AG20443 (cell line): ENCODE results near the gene HERPUD1.

Source experiments
- DNase-seq: peaks from one replicate; pipeline ENCODE4 v3.0.0; 2012; ENCODE audit warnings: low spot score, mixed read lengths

Gene HERPUD1

GRCh38 chr16:56936491-56936890, 4.5 kb downstream of the HERPUD1 start:
- no peak for DNase-seq

DNA sequence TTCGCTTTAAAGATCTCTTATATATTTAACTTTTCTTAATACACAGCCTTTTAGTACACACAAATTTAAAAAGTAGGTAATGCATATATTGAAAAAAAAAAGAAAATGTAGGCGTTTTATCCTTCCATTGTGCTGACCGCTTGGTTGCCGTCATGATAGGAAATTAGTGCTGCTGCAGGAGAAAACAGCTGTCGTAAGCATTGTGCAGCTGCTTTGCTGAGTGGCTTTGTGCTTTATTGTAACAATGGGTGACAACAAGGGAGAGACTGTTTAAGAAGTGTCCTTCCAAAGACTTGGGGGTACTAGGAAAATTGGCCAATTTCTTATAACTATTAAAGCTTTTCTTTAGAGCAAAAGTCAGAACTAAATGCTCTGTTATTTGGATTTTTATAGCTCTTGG, 5.0 kb downstream of the HERPUD1 start:
- no peak for DNase-seq

GRCh38 chr16:56938664-56939513, 6.9 kb downstream of the HERPUD1 start:
- no peak for DNase-seq

DNA sequence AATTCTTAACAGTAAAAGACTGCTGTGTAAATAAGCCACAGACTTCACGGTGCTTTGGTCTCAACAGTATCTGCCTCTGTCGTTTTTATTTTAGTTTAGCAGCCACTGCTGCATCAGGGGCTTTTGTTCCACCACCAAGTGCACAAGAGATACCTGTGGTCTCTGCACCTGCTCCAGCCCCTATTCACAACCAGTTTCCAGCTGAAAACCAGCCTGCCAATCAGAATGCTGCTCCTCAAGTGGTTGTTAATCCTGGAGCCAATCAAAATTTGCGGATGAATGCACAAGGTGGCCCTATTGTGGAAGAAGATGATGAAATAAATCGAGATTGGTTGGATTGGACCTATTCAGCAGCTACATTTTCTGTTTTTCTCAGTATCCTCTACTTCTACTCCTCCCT, 7.9 kb downstream of the HERPUD1 start:
- DNase-seq, result no peak

DNA sequence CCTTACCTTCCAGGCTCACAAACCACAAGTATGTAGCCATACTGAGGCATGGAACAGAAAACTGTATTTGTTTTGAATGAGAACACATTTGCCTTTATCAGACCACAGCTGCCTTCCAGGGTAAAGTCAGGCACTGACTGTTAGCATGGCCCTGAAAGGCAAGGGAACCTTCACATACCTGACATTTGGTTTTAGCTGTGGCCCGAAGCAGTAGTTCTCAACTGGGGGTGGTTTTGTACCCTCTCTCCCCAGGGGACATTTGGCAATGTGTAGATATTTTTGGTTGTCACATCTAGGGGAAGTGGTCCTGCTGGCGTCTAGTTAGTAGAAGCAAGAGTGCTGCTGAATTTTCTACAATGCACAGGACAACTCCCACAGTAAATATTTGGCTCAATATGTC, 9.2 kb downstream of the HERPUD1 start:
- DNase-seq, result no peak

- no peak for DNase-seq
Observed at GRCh38 chr16:56941856-56942331, 10.0 kb downstream of the HERPUD1 start.

DNA sequence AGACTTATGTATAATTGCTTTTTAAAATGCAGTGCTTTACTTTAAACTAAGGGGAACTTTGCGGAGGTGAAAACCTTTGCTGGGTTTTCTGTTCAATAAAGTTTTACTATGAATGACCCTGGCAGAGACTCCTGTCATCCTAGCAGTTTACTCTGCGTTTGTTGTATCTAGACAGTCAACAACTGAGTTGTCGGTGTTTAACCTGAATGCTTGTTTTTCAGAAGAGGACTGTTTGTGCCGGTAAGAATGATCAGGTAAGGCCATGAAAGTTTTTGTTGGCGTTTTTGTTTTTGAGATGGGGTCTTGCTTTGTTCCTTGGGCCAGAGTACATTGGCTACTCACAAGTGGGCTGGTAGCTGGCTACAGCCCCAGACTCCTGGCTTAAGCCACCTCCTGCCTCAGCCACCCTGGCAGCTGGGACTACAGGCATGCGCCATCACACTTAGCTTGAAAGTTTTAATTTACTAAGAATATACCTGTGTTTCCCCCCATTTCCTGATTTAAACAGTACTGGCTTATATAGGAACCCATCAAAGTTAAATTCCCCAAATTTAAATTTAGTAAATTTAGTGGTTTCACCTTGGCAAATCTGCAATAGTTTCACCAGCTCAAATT, 11.9 kb downstream of the HERPUD1 start:
- DNase-seq, result no peak

DNA sequence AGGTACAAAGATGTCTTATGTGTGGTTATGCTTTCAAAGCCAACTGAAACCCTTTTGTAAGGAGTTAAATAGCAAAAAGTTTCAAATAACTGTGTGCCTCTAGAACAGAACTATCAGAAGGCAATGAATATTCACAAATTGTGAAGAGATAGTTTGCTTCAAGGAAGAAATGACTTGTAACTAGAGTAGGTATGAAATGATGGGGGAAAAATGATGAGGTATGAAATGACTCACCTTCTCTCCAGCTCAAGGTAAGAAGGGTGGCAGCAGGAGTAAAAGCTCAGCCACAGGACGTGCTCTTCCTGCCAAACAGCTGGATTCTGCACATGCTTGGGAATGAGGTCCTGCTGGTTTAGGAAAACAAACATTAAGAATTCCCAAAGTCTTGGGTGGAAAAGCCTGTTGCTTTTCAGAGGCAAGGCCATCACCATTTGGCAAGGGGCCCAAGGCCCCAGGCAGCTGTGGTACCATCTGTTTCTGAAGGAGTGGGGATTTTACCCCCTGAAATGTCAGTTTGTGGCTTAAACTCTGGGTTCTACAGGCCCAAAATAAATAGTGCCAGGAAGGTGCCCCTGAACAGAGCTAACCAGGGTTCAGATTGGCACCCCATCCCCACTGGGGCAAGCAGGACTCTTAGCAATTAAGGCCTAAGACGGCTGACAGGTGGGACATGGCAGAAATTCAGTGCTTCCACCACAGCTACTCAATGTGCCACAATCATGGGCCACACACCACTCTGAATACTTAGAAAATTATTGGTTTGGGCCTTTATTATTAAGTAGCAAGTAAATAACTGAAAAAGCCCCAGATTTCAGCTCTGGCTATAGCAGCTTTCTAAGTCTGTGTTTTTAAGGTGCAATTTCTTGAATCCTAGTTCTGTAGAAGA, 13.3 kb downstream of the HERPUD1 start:
- no peak for DNase-seq

- no peak for DNase-seq
Observed at GRCh38 chr16:56945847-56946527, 14.0 kb downstream of the HERPUD1 start.

DNA sequence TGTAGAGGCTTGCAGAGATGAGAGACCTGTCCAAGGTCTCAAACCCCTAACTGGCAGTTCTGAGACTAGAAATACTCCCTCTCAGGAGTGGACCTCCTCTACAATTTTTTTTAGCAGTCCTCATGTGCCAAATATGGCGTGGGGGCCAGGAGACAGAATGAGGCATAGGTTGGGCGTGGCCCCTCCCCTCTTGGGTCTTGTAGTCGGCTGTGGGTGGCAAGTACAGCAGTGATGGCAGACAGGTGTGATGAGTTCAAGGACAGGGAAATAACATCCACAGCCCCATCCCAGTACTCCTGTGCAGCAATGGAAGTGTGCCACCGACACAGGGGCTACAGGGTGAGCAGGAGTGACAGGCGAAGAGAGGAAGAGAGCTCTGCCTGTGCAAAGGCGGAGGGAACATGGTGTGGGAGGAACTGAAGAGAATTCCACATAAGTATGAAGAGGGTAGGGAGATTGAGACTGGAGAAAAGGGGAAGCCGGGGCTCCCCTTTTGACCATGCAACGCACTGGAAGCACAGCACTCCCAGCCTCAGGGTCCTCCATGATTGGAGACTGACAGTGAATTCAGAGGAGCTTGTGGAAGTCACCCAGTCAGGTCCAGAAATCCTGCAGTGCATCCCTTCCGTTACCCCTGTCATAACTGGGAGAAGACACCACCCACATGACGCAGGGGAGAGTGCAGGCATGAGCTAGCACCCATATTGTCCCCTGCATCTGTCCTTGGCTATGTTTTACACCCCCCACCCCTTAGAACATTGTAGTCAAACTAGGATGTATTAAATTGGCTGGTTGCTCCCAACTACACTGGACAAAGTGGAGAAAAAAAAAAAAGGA, 15.0 kb downstream of the HERPUD1 start:
- no peak for DNase-seq

DNA sequence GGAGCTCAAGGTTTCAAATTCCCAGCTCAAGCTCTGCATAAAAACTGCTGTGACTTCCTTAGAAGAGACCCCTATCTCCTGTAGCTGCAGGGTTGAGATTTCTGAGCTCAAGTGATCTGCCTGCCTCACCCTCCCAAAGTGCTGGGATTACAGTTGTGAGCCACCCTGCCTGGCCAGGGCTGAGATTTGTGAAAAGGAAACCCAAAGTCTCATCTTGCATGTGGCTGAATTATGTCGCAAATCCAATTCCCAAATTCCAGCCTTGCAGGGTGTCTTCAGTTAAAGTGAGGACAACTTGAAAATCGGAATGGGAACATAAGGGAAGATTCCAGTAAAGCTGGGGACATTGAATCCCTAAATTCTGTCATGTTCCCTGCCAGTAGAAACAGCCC, 15.7 kb downstream of the HERPUD1 start:
- no peak for DNase-seq

DNA sequence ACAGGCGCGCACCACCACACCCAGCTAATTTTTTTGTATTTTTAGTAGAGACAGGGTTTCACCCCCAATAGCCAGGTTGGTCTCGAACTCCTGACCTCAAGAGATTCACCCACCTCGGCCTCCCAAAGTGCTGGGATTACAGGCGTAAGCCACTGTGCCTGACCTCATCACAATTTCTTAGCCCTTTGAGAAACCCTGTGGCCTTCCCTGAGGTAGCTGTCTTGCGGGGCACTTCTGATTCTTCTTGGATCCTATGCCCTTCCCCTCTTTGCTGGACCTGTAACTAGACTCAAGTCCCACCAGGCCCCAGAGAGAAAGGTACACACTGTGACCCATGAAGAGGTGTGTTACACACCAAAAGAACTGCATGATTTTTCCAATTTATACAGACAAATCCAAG, 16.3 kb downstream of the HERPUD1 start:
- no peak for DNase-seq

DNA sequence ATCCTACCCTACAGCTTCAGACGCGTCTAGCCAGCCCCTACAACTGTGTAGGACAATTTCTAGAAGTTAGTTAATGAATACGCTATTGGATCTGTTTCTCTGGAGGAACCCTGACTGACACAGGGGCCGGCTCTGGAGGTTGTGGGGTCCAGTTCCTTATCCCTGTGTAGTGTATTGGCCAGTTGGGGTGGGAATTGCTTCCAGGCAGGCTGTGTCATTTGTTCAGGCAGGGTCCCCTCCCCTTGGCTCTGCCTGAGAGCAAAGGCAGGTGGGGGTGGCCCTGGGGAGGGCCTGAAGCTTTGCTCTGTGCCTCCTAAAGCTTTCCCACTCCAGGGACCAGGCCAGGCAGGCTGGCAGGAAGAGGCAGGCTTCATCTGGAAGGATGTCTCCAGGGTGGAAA, 18.1 kb downstream of the HERPUD1 start:
- DNase-seq, result no peak

- DNase-seq, result no peak
Observed at GRCh38 chr16:56950455-56950854, 18.5 kb downstream of the HERPUD1 start.

GRCh38 chr16:56950881-56951771, 19.2 kb downstream of the HERPUD1 start:
- DNase-seq, result peak; percentile 88

GRCh38 chr16:56953006-56953405, 21.1 kb downstream of the HERPUD1 start:
- DNase-seq, result no peak

DNA sequence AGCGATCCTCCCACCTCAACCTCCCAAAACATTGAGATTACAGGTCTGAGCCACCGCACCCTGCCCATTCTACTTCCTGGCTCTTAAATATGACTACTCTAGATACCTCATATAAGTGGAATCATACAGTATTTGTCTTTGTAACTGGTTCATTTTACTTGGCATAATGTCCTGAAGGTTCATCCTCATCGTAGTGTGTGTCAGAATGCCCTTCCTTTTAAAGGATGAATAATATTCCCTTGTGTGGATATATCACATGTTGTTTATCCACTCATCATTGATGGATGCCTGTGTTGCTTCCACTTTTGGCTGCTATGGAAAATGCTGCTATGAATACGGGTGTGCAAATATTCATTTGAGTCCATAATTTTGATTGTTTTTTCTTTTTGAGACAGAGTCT, 24.1 kb downstream of the HERPUD1 start:
- DNase-seq, result no peak

GRCh38 chr16:56956756-56957155, 24.8 kb downstream of the HERPUD1 start:
- no peak for DNase-seq

DNA sequence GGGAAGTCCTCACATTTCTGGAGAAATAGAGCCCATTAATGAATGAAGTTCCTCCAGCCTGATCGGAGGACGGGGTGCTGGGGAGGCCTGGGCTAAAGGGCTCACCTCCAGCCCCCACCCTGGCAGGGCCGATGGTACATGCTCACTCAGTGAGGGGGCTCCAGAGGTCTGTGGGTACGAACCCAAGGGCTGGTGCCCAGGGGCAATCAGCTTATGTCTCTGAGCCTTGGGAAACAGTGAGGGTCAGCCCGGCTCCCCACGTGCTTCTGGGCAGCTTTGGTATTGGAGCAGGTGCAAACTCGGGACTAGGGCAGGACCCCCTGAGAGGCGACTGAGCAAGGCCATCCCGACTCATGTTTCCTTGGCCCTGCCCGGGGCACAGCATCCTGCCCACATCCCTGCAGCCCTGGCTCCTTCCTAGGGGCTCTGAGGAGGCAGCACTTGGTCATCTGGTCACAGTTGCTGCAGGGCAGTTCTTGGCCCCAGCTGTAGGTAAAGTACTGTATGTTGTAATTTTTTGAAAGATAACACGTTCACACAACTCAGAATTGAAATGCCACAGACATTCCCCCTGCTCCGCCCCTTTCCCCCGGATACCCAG, 28.8 kb downstream of the HERPUD1 start:
- DNase-seq, result no peak

DNA sequence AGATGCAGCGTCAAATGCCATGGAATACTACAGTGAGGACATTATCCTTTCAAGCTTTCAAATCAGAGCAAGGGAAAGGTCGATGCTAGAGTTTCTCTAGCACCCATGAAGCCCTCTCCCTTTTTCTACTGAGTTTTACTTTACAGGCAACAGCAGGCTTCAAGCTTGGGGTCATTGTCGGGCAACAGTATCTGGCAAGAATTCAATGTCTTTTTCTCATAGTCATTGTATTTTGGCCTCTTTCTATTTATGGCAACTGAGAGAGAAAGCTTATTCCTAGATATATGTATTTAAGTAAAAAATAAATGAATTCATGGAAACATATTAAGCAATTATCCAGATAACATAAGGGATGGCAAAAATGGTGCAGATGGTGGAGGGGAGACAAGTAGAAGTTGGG, 29.4 kb downstream of the HERPUD1 start:
- no peak for DNase-seq
